Activated T-helper 2 cell treated with anti-CD3 and anti-CD28 coated beads, Interferon-gamma antibody, Interleukin-2, Interleukin-4, amounts not matched to agents 10 μg/mL and 5 μg/mL and 100 μg/mL, durations not matched to agents 14 hours and 24 hours and 36 hours (primary cell): ENCODE results near the gene PLB1. TPM values are rescaled to one million over a fixed set of nuclear protein-coding genes. Genes with fewer than 3 reads are reported as not detected.

ENCODE experiments used
- DNase-seq: peaks from one replicate; pipeline ENCODE4 v3.0.0; 2021; ENCODE audit warnings: low spot score
- H3K27ac Mint-ChIP-seq: one replicate; pipeline ENCODE4 v1.8.0; 2021; ENCODE audit warnings: mixed read lengths
- H3K27me3 Mint-ChIP-seq: one replicate; pipeline ENCODE4 v1.8.0; 2021; ENCODE audit warnings: low read depth, mixed read lengths
- H3K36me3 Mint-ChIP-seq: one replicate; pipeline ENCODE4 v1.8.0; 2021; ENCODE audit warnings: low read depth, mixed read lengths
- H3K4me1 Mint-ChIP-seq: one replicate; pipeline ENCODE4 v1.8.0; 2021; ENCODE audit warnings: low read depth, mixed read lengths
- H3K4me3 Mint-ChIP-seq: one replicate; pipeline ENCODE4 v1.8.0; 2021; ENCODE audit warnings: low read depth, mild to moderate bottlenecking, moderate library complexity, mixed read lengths
- H3K9me3 Mint-ChIP-seq: one replicate; pipeline ENCODE4 v1.8.0; 2021; ENCODE audit warnings: mixed read lengths
- intact Hi-C: fragments of 100-400 bp; cut with micrococcal nuclease; formaldehyde crosslinking; loops from one replicate; pipeline ENCODE4 v1.15.1; 2023
- total RNA-seq: library from RNA; stranded (reverse); gene quantifications from 2 replicates; pipeline ENCODE4 v1.2.3, GENCODE V29; 2022

Gene PLB1
- total RNA-seq, 1 donor from 2014 or later: 1.8 TPM

- no peak for DNase-seq
- Mint-ChIP-seq H3K27me3 (no peaks in the 10 kb centered on the region), H3K36me3 (peaks cover 10% of the 10 kb centered on the region), H3K4me1 (peaks cover 13% of the 10 kb centered on the region), H3K27ac (no peak overlapping the region), H3K4me3 (no peak overlapping the region), H3K9me3 (no peaks in the 10 kb centered on the region)
- intact Hi-C loops: no loop called here
These were observed 104.3 kb downstream of the PLB1 start for GRCh38 chr2:28600181-28600580.

DNA sequence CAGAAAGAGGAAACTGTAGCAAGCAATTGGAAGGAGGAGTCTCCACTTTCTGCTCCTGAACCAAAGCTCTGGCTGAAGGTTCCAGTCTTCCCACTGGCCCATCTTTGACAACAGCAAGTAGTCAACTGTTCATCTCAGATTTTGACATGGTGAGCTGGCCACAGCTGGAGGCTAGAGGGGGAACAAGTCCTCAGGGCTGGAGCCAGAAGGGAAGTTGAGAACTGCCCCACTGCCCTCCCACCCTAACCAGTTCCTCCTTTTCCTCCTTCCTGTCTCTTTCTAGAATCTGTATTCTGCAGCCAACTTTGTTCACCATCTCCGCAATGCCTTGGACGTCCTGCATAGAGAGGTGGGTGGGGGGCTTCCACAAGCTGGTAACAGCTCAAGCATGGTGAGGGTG, 105.8 kb downstream of the PLB1 start:
- H3K4me1 Mint-ChIP-seq: peaks cover 12% of the 10 kb centered on the region
- H3K9me3 Mint-ChIP-seq: no peaks in the 10 kb centered on the region
- no peaks in the 10 kb centered on the region for H3K27me3 Mint-ChIP-seq
- DNase-seq: no peak
- H3K27ac Mint-ChIP-seq: no peak overlapping the region
- peaks cover 7% of the 10 kb centered on the region for H3K36me3 Mint-ChIP-seq
- H3K4me3 Mint-ChIP-seq: no peak overlapping the region
- intact Hi-C loops: no loop called here

GRCh38 chr2:28602136-28602660, 106.3 kb downstream of the PLB1 start:
- Mint-ChIP-seq H3K4me3 (no peak overlapping the region), H3K27ac (no peak overlapping the region), H3K27me3 (no peaks in the 10 kb centered on the region), H3K9me3 (no peaks in the 10 kb centered on the region), H3K4me1 (peaks cover 12% of the 10 kb centered on the region), H3K36me3 (peaks cover 7% of the 10 kb centered on the region)
- intact Hi-C loops: no loop called here
- no peak for DNase-seq

- H3K4me1 Mint-ChIP-seq: peaks cover 12% of the 10 kb centered on the region
- H3K9me3 Mint-ChIP-seq: no peaks in the 10 kb centered on the region
- no peaks in the 10 kb centered on the region for H3K27me3 Mint-ChIP-seq
- peak overlapping the region; percentile 23 for H3K27ac Mint-ChIP-seq
- intact Hi-C loops: no loop called here
- H3K4me3 Mint-ChIP-seq: no peak overlapping the region
- H3K36me3 Mint-ChIP-seq: peaks cover 7% of the 10 kb centered on the region
- no peak for DNase-seq
These were observed 107.1 kb downstream of the PLB1 start for GRCh38 chr2:28602751-28603639.

- Mint-ChIP-seq H3K36me3 (peaks cover 7% of the 10 kb centered on the region), H3K27me3 (no peaks in the 10 kb centered on the region), H3K4me3 (no peak overlapping the region), H3K9me3 (no peaks in the 10 kb centered on the region), H3K27ac (peak overlapping the region; percentile 38), H3K4me1 (peaks cover 12% of the 10 kb centered on the region)
- intact Hi-C loops: no loop called here
- DNase-seq: no peak
These were observed 108.0 kb downstream of the PLB1 start for GRCh38 chr2:28603821-28604220.

DNA sequence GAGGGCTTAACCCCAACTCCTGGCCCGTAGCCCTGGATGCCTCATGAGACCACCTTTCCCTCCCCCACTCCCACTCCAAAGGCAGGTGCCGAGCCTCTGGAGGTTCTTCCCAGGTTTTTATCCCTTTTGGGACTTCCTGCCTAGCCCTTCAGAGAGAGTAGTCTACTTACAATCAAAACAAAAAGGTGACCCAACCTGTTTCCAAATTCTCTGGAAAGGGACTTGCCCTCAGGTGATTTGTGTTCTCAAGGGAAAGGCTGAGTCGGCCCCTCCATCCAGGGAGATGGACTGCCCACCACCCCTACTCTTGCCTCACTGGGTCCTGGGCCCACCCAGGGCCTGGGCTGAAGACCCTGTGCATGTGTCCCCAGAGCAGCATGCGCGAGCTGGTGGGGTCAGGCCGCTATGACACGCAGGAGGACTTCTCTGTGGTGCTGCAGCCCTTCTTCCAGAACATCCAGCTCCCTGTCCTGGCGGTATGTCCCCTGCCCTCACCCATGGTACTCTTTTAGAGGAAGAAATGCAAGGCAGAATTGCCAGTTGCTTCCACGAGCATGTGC, 108.5 kb downstream of the PLB1 start:
- no peak for DNase-seq
- H3K27ac Mint-ChIP-seq: no peak overlapping the region
- H3K36me3 Mint-ChIP-seq: peaks cover 11% of the 10 kb centered on the region
- no peaks in the 10 kb centered on the region for H3K9me3 Mint-ChIP-seq
- no peak overlapping the region for H3K4me3 Mint-ChIP-seq
- no peaks in the 10 kb centered on the region for H3K27me3 Mint-ChIP-seq
- intact Hi-C loops: no loop called here
- peaks cover 15% of the 10 kb centered on the region for H3K4me1 Mint-ChIP-seq

DNA sequence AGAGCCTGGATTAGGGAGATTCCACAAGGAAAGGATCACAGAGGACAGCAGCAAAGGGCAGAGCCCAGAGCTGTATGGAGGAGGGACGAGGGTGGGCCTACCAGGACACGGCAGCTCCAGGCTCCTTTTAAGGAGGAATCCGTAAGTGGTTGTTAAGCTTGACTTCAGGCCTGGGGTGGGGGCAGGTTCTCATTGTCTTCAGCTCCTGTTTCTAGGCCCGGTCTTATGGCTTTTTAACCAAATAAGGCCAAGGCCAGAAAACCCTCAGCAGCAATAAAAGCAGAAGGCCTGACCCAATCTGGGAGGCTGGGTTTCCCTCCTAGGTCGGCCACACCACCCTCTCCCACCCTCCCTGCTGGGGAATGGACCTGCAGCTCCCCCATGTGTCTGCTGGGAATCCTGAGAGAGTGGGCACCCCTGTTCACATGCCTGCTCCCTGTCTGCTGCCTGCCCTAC, 111.2 kb downstream of the PLB1 start:
- H3K4me3 Mint-ChIP-seq: no peak overlapping the region
- no peaks in the 10 kb centered on the region for H3K9me3 Mint-ChIP-seq
- no peak overlapping the region for H3K27ac Mint-ChIP-seq
- H3K27me3 Mint-ChIP-seq: no peaks in the 10 kb centered on the region
- H3K36me3 Mint-ChIP-seq: peaks cover 13% of the 10 kb centered on the region
- no peak for DNase-seq
- intact Hi-C loops: no loop called here
- peaks cover 33% of the 10 kb centered on the region for H3K4me1 Mint-ChIP-seq

GRCh38 chr2:28607730-28608499, 112.1 kb downstream of the PLB1 start:
- H3K4me1 Mint-ChIP-seq: peaks cover 31% of the 10 kb centered on the region
- H3K27me3 Mint-ChIP-seq: no peaks in the 10 kb centered on the region
- H3K9me3 Mint-ChIP-seq: no peaks in the 10 kb centered on the region
- no peak overlapping the region for H3K27ac Mint-ChIP-seq
- H3K4me3 Mint-ChIP-seq: no peak overlapping the region
- no peak for DNase-seq
- H3K36me3 Mint-ChIP-seq: peaks cover 13% of the 10 kb centered on the region
- intact Hi-C loops: no loop called here

- Mint-ChIP-seq H3K4me3 (no peak overlapping the region), H3K27me3 (no peaks in the 10 kb centered on the region), H3K4me1 (peaks cover 24% of the 10 kb centered on the region), H3K9me3 (no peaks in the 10 kb centered on the region), H3K36me3 (peaks cover 13% of the 10 kb centered on the region), H3K27ac (peak overlapping the region; percentile 11)
- DNase-seq: no peak
- intact Hi-C loops: no loop called here
These were observed 112.9 kb downstream of the PLB1 start for GRCh38 chr2:28608500-28609424.

- DNase-seq: no peak
- no peak overlapping the region for H3K4me3 Mint-ChIP-seq
- no peaks in the 10 kb centered on the region for H3K9me3 Mint-ChIP-seq
- H3K27me3 Mint-ChIP-seq: no peaks in the 10 kb centered on the region
- intact Hi-C loops: loop anchor here (2.0 kb wide), 2 partner anchors 14 to 26 kb away; no protein-coding TSS in a partner anchor
- peak overlapping the region; percentile 10 for H3K27ac Mint-ChIP-seq
- H3K36me3 Mint-ChIP-seq: peaks cover 13% of the 10 kb centered on the region
- H3K4me1 Mint-ChIP-seq: peaks cover 21% of the 10 kb centered on the region
These were observed 114.8 kb downstream of the PLB1 start for GRCh38 chr2:28610583-28611201.

DNA sequence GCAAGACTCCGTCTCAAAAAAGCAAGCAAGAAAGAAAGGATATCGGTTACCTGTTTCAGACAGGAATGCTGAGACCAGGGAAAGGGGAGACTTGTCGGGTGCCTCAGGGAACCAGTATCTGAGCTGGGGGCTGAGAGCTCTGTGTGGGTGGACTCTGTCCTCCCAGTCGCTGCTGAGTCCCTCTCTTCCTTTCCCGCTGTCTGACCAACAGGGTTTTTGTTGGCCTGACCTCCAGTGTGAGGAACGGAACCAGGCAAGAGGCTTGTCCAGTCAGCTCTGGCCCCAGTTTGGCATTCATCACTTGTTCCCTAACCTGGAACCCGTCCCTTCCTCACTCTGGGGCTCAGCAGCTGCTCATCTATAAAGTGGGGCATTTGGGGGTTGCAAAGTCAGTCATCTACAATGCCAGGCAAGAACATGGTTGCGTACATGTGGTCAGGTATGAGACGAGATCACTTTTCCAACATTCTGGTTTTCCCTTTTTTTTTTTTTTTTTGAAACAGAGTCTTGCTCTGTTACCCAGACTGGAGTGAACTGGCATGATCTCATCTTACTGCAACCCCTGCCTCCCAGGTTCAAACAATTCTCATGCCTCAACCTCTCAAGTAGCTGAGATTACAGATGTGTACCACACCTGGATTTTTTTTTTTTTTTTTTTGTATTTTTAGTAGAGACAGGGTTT, 116.4 kb downstream of the PLB1 start:
- peaks cover 28% of the 10 kb centered on the region for H3K4me1 Mint-ChIP-seq
- no peak for DNase-seq
- intact Hi-C loops: no loop called here
- H3K36me3 Mint-ChIP-seq: peaks cover 13% of the 10 kb centered on the region
- no peaks in the 10 kb centered on the region for H3K27me3 Mint-ChIP-seq
- no peak overlapping the region for H3K4me3 Mint-ChIP-seq
- no peaks in the 10 kb centered on the region for H3K9me3 Mint-ChIP-seq
- H3K27ac Mint-ChIP-seq: no peak overlapping the region
